ENCODE data around the gene TOX3.

The TOX3 gene

GRCh38 chr16:52581530-52581929 is 34.6 kb upstream of the TOX3 start:
- TF ChIP-seq CTCF (IDR thresholded peaks at IDR 0.05; ENCODE audit: low read depth, low read length) = no peak
- no peak for DNase-seq (ENCODE audit: low read depth in 2 of 2)
- no peak overlapping the region for H3K4me3 ChIP-seq (replicated peaks in 1 of 2; ENCODE audit: low read depth in 2 of 2, low read length in 2 of 2)

- H3K4me3 ChIP-seq (replicated peaks in 1 of 2; ENCODE audit: low read depth in 2 of 2, low read length in 2 of 2) = no peak overlapping the region
- no peak for DNase-seq (ENCODE audit: low read depth in 2 of 2)
- TF ChIP-seq CTCF (IDR thresholded peaks at IDR 0.05; ENCODE audit: low read depth, low read length) = no peak
Measured at GRCh38 chr16:52580488-52580887, 33.5 kb upstream of the TOX3 start.

- no peak overlapping the region for H3K4me3 ChIP-seq (replicated peaks in 1 of 2; ENCODE audit: low read depth in 2 of 2, low read length in 2 of 2)
- no peak for TF ChIP-seq CTCF (IDR thresholded peaks at IDR 0.05; ENCODE audit: low read depth, low read length)
- no peak for DNase-seq (ENCODE audit: low read depth in 2 of 2)
Measured at GRCh38 chr16:52578829-52579498, 32.0 kb upstream of the TOX3 start.

GRCh38 chr16:52578007-52578828 is 31.3 kb upstream of the TOX3 start:
- no peak for TF ChIP-seq CTCF (IDR thresholded peaks at IDR 0.05; ENCODE audit: low read depth, low read length)
- no peak for DNase-seq (ENCODE audit: low read depth in 2 of 2)

GRCh38 chr16:52577130-52577706 is 30.3 kb upstream of the TOX3 start:
- no peak for DNase-seq (ENCODE audit: low read depth in 2 of 2)
- H3K4me3 ChIP-seq (replicated peaks in 1 of 2; ENCODE audit: low read depth in 2 of 2, low read length in 2 of 2) = no peak overlapping the region
- TF ChIP-seq CTCF (IDR thresholded peaks at IDR 0.05; ENCODE audit: low read depth, low read length) = no peak

More at GRCh38 chr16:52578007-52578828, 31.3 kb upstream of the TOX3 start:
- no peak overlapping the region for H3K4me3 ChIP-seq (replicated peaks in 1 of 2; ENCODE audit: low read depth in 2 of 2, low read length in 2 of 2)

- no peak for TF ChIP-seq CTCF (IDR thresholded peaks at IDR 0.05; ENCODE audit: low read depth, low read length)
- no peak for DNase-seq (ENCODE audit: low read depth in 2 of 2)
- H3K4me3 ChIP-seq (replicated peaks in 1 of 2; ENCODE audit: low read depth in 2 of 2, low read length in 2 of 2) = no peak overlapping the region
Measured at GRCh38 chr16:52573365-52574299, 26.7 kb upstream of the TOX3 start.
